ENCODE results near the gene RGS7. TPM values are rescaled to one million over a fixed set of nuclear protein-coding genes. Genes with fewer than 3 reads are reported as not detected.

The RGS7 gene
- total RNA-seq, 1 donor from 2014 or later = 0.18 TPM

GRCh38 chr1:241265428-241265827 lies 91.6 kb downstream of the RGS7 start:
- Histone ChIP-seq H3K4me2 (ENCODE audit: low read length) (no peak overlapping the region), H3K4me1 (ENCODE audit: insufficient read depth, low read length) (no peaks in the 10 kb centered on the region), H2AFZ (ENCODE audit: low read depth, low read length) (no peak overlapping the region), H3K4me3 (ENCODE audit: insufficient read depth, low read depth, low read length) (no peak overlapping the region), H3K9me3 (ENCODE audit: insufficient read depth, low read depth, low read length) (no peaks in the 10 kb centered on the region), H4K20me1 (ENCODE audit: insufficient read depth, low read length) (no peaks in the 10 kb centered on the region), H3K79me2 (ENCODE audit: insufficient read depth, low read length) (no peaks in the 10 kb centered on the region), H3K27me3 (ENCODE audit: insufficient read depth, low read length) (no peaks in the 10 kb centered on the region), H3K27ac (ENCODE audit: low read depth, low read length) (no peak overlapping the region), H3K36me3 (ENCODE audit: insufficient read depth, low read length) (no peaks in the 10 kb centered on the region), H3K9ac (ENCODE audit: low read length) (no peak overlapping the region)
- no peaks in the 10 kb centered on the region for H3K27me3 Mint-ChIP-seq (ENCODE audit: low read depth, unreplicated experiment)
- H3K27ac Mint-ChIP-seq (ENCODE audit: unreplicated experiment) = no peak overlapping the region
- peaks cover 2% of the 10 kb centered on the region for H3K9me3 Mint-ChIP-seq (ENCODE audit: unreplicated experiment)
- no peaks in the 10 kb centered on the region for H3K36me3 Mint-ChIP-seq (ENCODE audit: low read depth, unreplicated experiment)
- no peak overlapping the region for H3K4me3 Mint-ChIP-seq (ENCODE audit: unreplicated experiment)
- DNase-seq (ENCODE audit: low read depth) = no peak
- no peak for TF ChIP-seq CTCF (IDR thresholded peaks at IDR 0.05; ENCODE audit: insufficient read depth, low read depth, low read length)
- no peak for TF ChIP-seq EZH2 (IDR thresholded peaks at IDR 0.05; ENCODE audit: insufficient read depth, low read length)
- no peak for FAIRE-seq
- no peaks in the 10 kb centered on the region for H3K4me1 Mint-ChIP-seq (ENCODE audit: low read depth, unreplicated experiment)

GRCh38 chr1:241263346-241263745 lies 93.7 kb downstream of the RGS7 start:
- no peak overlapping the region for H3K27ac ChIP-seq (ENCODE audit: low read depth, low read length)
- H3K4me3 ChIP-seq (ENCODE audit: insufficient read depth, low read depth, low read length) = no peak overlapping the region
- H3K4me3 Mint-ChIP-seq (ENCODE audit: unreplicated experiment) = no peak overlapping the region
- H3K36me3 ChIP-seq (ENCODE audit: insufficient read depth, low read length) = no peaks in the 10 kb centered on the region
- TF ChIP-seq CTCF (IDR thresholded peaks at IDR 0.05; ENCODE audit: insufficient read depth, low read depth, low read length) (no peak), EZH2 (IDR thresholded peaks at IDR 0.05; ENCODE audit: insufficient read depth, low read length) (no peak)
- H3K36me3 Mint-ChIP-seq (ENCODE audit: low read depth, unreplicated experiment) = no peaks in the 10 kb centered on the region
- H2AFZ ChIP-seq (ENCODE audit: low read depth, low read length) = no peak overlapping the region
- FAIRE-seq (no peak), DNase-seq (ENCODE audit: low read depth) (no peak)
- no peaks in the 10 kb centered on the region for H3K27me3 Mint-ChIP-seq (ENCODE audit: low read depth, unreplicated experiment)
- no peaks in the 10 kb centered on the region for H3K9me3 ChIP-seq (ENCODE audit: insufficient read depth, low read depth, low read length)
- H3K9ac ChIP-seq (ENCODE audit: low read length) = no peak overlapping the region
- H3K4me2 ChIP-seq (ENCODE audit: low read length) = no peak overlapping the region
- no peaks in the 10 kb centered on the region for H3K27me3 ChIP-seq (ENCODE audit: insufficient read depth, low read length)
- H3K4me1 ChIP-seq (ENCODE audit: insufficient read depth, low read length) = no peaks in the 10 kb centered on the region
- peaks cover under 1% of the 10 kb centered on the region for H3K9me3 Mint-ChIP-seq (ENCODE audit: unreplicated experiment)
- H3K4me1 Mint-ChIP-seq (ENCODE audit: low read depth, unreplicated experiment) = no peaks in the 10 kb centered on the region
- no peaks in the 10 kb centered on the region for H4K20me1 ChIP-seq (ENCODE audit: insufficient read depth, low read length)
- no peak overlapping the region for H3K27ac Mint-ChIP-seq (ENCODE audit: unreplicated experiment)
- H3K79me2 ChIP-seq (ENCODE audit: insufficient read depth, low read length) = no peaks in the 10 kb centered on the region

- H3K4me3 Mint-ChIP-seq (ENCODE audit: unreplicated experiment) = no peak overlapping the region
- no peak overlapping the region for H3K27ac ChIP-seq (ENCODE audit: low read depth, low read length)
- H3K27ac Mint-ChIP-seq (ENCODE audit: unreplicated experiment) = peak overlapping the region; percentile 63
These were observed 103.5 kb downstream of the RGS7 start for GRCh38 chr1:241253471-241253870.

More at GRCh38 chr1:241253471-241253870, 103.5 kb downstream of the RGS7 start:
- DNase-seq (ENCODE audit: low read depth) = peak; percentile 10
- H3K9ac ChIP-seq (ENCODE audit: low read length) = no peak overlapping the region
- no peaks in the 10 kb centered on the region for H3K9me3 ChIP-seq (ENCODE audit: insufficient read depth, low read depth, low read length)
- no peaks in the 10 kb centered on the region for H3K79me2 ChIP-seq (ENCODE audit: insufficient read depth, low read length)
- peaks cover 3% of the 10 kb centered on the region for H3K9me3 Mint-ChIP-seq (ENCODE audit: unreplicated experiment)
- no peaks in the 10 kb centered on the region for H3K36me3 ChIP-seq (ENCODE audit: insufficient read depth, low read length)
- no peaks in the 10 kb centered on the region for H3K27me3 Mint-ChIP-seq (ENCODE audit: low read depth, unreplicated experiment)
- no peak overlapping the region for H3K4me2 ChIP-seq (ENCODE audit: low read length)
- no peaks in the 10 kb centered on the region for H3K27me3 ChIP-seq (ENCODE audit: insufficient read depth, low read length)
- H3K4me1 Mint-ChIP-seq (ENCODE audit: low read depth, unreplicated experiment) = peaks cover 14% of the 10 kb centered on the region
- no peak overlapping the region for H2AFZ ChIP-seq (ENCODE audit: low read depth, low read length)
- H4K20me1 ChIP-seq (ENCODE audit: insufficient read depth, low read length) = no peaks in the 10 kb centered on the region
- H3K36me3 Mint-ChIP-seq (ENCODE audit: low read depth, unreplicated experiment) = no peaks in the 10 kb centered on the region
- TF ChIP-seq CTCF (IDR thresholded peaks at IDR 0.05; ENCODE audit: insufficient read depth, low read depth, low read length) (no peak), EZH2 (IDR thresholded peaks at IDR 0.05; ENCODE audit: insufficient read depth, low read length) (no peak)
- H3K4me3 ChIP-seq (ENCODE audit: insufficient read depth, low read depth, low read length) = no peak overlapping the region
- FAIRE-seq = no peak
- H3K4me1 ChIP-seq (ENCODE audit: insufficient read depth, low read length) = no peaks in the 10 kb centered on the region

Data from astrocyte (in vitro differentiated cells and primary cell).